ENCODE measurements around the gene CHRNA10. TPM values are rescaled to one million over a fixed set of nuclear protein-coding genes. Genes with fewer than 3 reads are reported as not detected.

Gene CHRNA10
- polyA plus RNA-seq, 1 donor from 2014 or later = 4.9 TPM

DNA sequence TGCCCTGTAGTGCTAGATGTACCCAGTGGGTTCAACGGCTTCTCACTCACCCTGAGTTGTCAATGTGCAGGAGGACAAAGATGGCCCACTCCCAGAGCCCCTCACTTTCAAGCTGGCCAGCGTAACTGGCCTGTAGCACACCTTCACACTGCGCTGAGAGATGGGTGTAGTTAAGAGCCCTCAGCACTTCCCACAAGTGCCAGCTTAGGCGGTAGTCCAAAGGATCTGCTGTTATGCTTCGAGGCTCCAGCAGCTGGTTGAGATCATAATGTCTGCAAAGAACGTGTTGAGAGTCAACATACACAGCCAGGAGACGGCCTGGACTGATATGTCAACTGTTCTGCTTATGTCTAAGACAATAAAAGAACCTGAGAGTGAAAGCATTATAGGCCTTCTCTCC lies 14.7 kb upstream of the CHRNA10 start:
- Histone ChIP-seq H3K27me3 (ENCODE audit: insufficient read depth, low read depth, low read length) (no peaks in the 10 kb centered on the region), H3K79me2 (replicated peaks; ENCODE audit: insufficient read depth, low read length) (no peaks in the 10 kb centered on the region), H3K27ac (ENCODE audit: low read length) (no peak overlapping the region), H3K9me2 (ENCODE audit: insufficient read depth, low read length) (no peaks in the 10 kb centered on the region), H3K9me3 (ENCODE audit: low read length) (no peaks in the 10 kb centered on the region), H3K9ac (ENCODE audit: low read length) (no peak overlapping the region), H3K36me3 (ENCODE audit: insufficient read depth, low read length) (peaks cover 15% of the 10 kb centered on the region), H3K4me2 (ENCODE audit: low read length) (no peak overlapping the region), H3K4me3 (ENCODE audit: low read length) (no peak overlapping the region), H3F3A (ENCODE audit: insufficient read depth, low read length, poor library complexity, severe bottlenecking) (no peaks in the 10 kb centered on the region), H4K20me1 (ENCODE audit: insufficient read depth) (no peaks in the 10 kb centered on the region), H2AFZ (ENCODE audit: low read depth, low read length) (no peak overlapping the region)
- no peak for TF ChIP-seq EZH2 (IDR thresholded peaks at IDR 0.05; ENCODE audit: borderline replicate concordance, insufficient read depth, low read length, poor library complexity, severe bottlenecking)
- no peak for TF ChIP-seq POLR2AphosphoS5 (IDR thresholded peaks at IDR 0.05)
- no peak for TF ChIP-seq RAD21 (conservative IDR thresholded peaks at IDR 0.05)
- TF ChIP-seq, protein P1, sequence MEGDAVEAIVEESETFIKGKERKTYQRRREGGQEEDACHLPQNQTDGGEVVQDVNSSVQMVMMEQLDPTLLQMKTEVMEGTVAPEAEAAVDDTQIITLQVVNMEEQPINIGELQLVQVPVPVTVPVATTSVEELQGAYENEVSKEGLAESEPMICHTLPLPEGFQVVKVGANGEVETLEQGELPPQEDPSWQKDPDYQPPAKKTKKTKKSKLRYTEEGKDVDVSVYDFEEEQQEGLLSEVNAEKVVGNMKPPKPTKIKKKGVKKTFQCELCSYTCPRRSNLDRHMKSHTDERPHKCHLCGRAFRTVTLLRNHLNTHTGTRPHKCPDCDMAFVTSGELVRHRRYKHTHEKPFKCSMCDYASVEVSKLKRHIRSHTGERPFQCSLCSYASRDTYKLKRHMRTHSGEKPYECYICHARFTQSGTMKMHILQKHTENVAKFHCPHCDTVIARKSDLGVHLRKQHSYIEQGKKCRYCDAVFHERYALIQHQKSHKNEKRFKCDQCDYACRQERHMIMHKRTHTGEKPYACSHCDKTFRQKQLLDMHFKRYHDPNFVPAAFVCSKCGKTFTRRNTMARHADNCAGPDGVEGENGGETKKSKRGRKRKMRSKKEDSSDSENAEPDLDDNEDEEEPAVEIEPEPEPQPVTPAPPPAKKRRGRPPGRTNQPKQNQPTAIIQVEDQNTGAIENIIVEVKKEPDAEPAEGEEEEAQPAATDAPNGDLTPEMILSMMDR (IDR thresholded peaks at IDR 0.05; ENCODE audit: poor library complexity, severe bottlenecking) = no peak
- TF ChIP-seq SMC3 (conservative IDR thresholded peaks at IDR 0.05; ENCODE audit: poor library complexity) = no peak
- no peak for TF ChIP-seq MXI1 (conservative IDR thresholded peaks at IDR 0.05; ENCODE audit: poor library complexity, severe bottlenecking)
- TF ChIP-seq TAF1 (IDR thresholded peaks at IDR 0.05; ENCODE audit: low read depth) = no peak
- TF ChIP-seq, protein P2, sequence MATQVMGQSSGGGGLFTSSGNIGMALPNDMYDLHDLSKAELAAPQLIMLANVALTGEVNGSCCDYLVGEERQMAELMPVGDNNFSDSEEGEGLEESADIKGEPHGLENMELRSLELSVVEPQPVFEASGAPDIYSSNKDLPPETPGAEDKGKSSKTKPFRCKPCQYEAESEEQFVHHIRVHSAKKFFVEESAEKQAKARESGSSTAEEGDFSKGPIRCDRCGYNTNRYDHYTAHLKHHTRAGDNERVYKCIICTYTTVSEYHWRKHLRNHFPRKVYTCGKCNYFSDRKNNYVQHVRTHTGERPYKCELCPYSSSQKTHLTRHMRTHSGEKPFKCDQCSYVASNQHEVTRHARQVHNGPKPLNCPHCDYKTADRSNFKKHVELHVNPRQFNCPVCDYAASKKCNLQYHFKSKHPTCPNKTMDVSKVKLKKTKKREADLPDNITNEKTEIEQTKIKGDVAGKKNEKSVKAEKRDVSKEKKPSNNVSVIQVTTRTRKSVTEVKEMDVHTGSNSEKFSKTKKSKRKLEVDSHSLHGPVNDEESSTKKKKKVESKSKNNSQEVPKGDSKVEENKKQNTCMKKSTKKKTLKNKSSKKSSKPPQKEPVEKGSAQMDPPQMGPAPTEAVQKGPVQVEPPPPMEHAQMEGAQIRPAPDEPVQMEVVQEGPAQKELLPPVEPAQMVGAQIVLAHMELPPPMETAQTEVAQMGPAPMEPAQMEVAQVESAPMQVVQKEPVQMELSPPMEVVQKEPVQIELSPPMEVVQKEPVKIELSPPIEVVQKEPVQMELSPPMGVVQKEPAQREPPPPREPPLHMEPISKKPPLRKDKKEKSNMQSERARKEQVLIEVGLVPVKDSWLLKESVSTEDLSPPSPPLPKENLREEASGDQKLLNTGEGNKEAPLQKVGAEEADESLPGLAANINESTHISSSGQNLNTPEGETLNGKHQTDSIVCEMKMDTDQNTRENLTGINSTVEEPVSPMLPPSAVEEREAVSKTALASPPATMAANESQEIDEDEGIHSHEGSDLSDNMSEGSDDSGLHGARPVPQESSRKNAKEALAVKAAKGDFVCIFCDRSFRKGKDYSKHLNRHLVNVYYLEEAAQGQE (IDR thresholded peaks at IDR 0.05; ENCODE audit: borderline replicate concordance) = no peak
- no peak for TF ChIP-seq EP300 (conservative IDR thresholded peaks at IDR 0.05; ENCODE audit: poor library complexity, severe bottlenecking)

DNA sequence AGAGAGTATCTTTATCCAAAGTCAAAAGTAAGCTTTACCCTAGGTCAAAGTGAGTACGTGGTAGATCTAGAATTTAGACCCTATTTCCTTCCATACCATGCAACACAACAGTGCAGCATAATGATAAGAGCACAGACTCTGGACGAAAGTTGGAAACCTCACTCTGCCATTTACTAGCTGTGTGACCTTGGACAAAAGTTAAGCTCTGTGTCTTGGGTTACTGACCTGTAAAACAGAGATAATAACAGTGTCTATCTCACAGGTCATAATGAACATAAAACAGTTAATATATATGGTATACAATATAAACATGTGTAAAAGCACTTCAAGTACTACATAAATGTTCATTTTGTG lies 13.6 kb upstream of the CHRNA10 start:
- peaks cover 15% of the 10 kb centered on the region for H3K36me3 ChIP-seq (ENCODE audit: insufficient read depth, low read length)

More for the DNA sequence above, 13.6 kb upstream of the CHRNA10 start:
- H4K20me1 ChIP-seq (ENCODE audit: insufficient read depth) = no peaks in the 10 kb centered on the region
- H3K9me3 ChIP-seq (ENCODE audit: low read length) = no peaks in the 10 kb centered on the region
- H2AFZ ChIP-seq (ENCODE audit: low read depth, low read length) = no peak overlapping the region
- H3K27ac ChIP-seq (ENCODE audit: low read length) = no peak overlapping the region
- H3K4me3 ChIP-seq (ENCODE audit: low read length) = no peak overlapping the region
- H3K4me2 ChIP-seq (ENCODE audit: low read length) = no peak overlapping the region
- no peaks in the 10 kb centered on the region for H3K27me3 ChIP-seq (ENCODE audit: insufficient read depth, low read depth, low read length)
- no peak for TF ChIP-seq SMC3 (conservative IDR thresholded peaks at IDR 0.05; ENCODE audit: poor library complexity)
- no peak for TF ChIP-seq MXI1 (conservative IDR thresholded peaks at IDR 0.05; ENCODE audit: poor library complexity, severe bottlenecking)
- TF ChIP-seq, protein P2 (IDR thresholded peaks at IDR 0.05; ENCODE audit: borderline replicate concordance) = no peak
- no peak for TF ChIP-seq EZH2 (IDR thresholded peaks at IDR 0.05; ENCODE audit: borderline replicate concordance, insufficient read depth, low read length, poor library complexity, severe bottlenecking)
- TF ChIP-seq RAD21 (conservative IDR thresholded peaks at IDR 0.05) = no peak
- no peak for TF ChIP-seq EP300 (conservative IDR thresholded peaks at IDR 0.05; ENCODE audit: poor library complexity, severe bottlenecking)
- TF ChIP-seq TAF1 (IDR thresholded peaks at IDR 0.05; ENCODE audit: low read depth) = no peak
- TF ChIP-seq, protein P1 (IDR thresholded peaks at IDR 0.05; ENCODE audit: poor library complexity, severe bottlenecking) = no peak
- no peak for TF ChIP-seq POLR2AphosphoS5 (IDR thresholded peaks at IDR 0.05)
- no peak overlapping the region for H3K9ac ChIP-seq (ENCODE audit: low read length)
- H3K9me2 ChIP-seq (ENCODE audit: insufficient read depth, low read length) = no peaks in the 10 kb centered on the region
- H3K79me2 ChIP-seq (replicated peaks; ENCODE audit: insufficient read depth, low read length) = no peaks in the 10 kb centered on the region
- no peaks in the 10 kb centered on the region for H3F3A ChIP-seq (ENCODE audit: insufficient read depth, low read length, poor library complexity, severe bottlenecking)
